Activated CD8-positive, alpha-beta T cell treated with anti-CD3 and anti-CD28 coated beads, Interleukin-2, amount 10 ng/mL, durations not matched to agents 7 days and 5 days (primary cell): ENCODE measurements around the gene TMEM108. TPM values are rescaled to one million over a fixed set of nuclear protein-coding genes. Genes with fewer than 3 reads are reported as not detected.

Experiments
- ATAC-seq: fragments of 150-1000 bp; cut with Tn5 transposase; one replicate; pipeline ENCODE4 v1.10.0; 2021; ENCODE audit warnings: moderate library complexity
- CTCF ChIA-PET: fragments of 350-600 bp; sonication (Branson Sonifier 250); formaldehyde crosslinking; loops from one replicate; lab custom pipeline; 2021; ENCODE audit warnings: antibody characterized with exemption; lab: Charles Lee
- POLR2A ChIA-PET: fragments of 350-600 bp; sonication (Branson Sonifier 250); formaldehyde crosslinking; loops from one replicate; lab custom pipeline; 2021; ENCODE audit warnings: antibody characterized with exemption; lab: Charles Lee
- DNase-seq: peaks from one replicate; pipeline ENCODE4 v3.0.0-alpha.2; 2020
- H3K27ac Mint-ChIP-seq: one replicate; pipeline ENCODE4 v1.8.0; 2021; ENCODE audit warnings: mild to moderate bottlenecking, mixed read lengths
- H3K27me3 Mint-ChIP-seq: one replicate; pipeline ENCODE4 v1.8.0; 2021; ENCODE audit warnings: low read depth, mixed read lengths
- H3K36me3 Mint-ChIP-seq: one replicate; pipeline ENCODE4 v1.8.0; 2021; ENCODE audit warnings: low read depth, mixed read lengths
- H3K4me1 Mint-ChIP-seq: one replicate; pipeline ENCODE4 v1.8.0; 2021; ENCODE audit warnings: low read depth, mixed read lengths
- H3K4me3 Mint-ChIP-seq: one replicate; pipeline ENCODE4 v1.8.0; 2021; ENCODE audit warnings: mild to moderate bottlenecking, mixed read lengths
- H3K9me3 Mint-ChIP-seq: one replicate; pipeline ENCODE4 v1.8.0; 2022; ENCODE audit warnings: mixed read lengths; ENCODE audit not compliant: insufficient read depth
- total RNA-seq, 2 experiments: library from RNA; stranded (reverse); gene quantifications; one replicate each; pipeline ENCODE4 v1.2.3, GENCODE V29; 2021

The TMEM108 gene
- total RNA-seq, 2 experiments from 2014 or later = not detected

DNA sequence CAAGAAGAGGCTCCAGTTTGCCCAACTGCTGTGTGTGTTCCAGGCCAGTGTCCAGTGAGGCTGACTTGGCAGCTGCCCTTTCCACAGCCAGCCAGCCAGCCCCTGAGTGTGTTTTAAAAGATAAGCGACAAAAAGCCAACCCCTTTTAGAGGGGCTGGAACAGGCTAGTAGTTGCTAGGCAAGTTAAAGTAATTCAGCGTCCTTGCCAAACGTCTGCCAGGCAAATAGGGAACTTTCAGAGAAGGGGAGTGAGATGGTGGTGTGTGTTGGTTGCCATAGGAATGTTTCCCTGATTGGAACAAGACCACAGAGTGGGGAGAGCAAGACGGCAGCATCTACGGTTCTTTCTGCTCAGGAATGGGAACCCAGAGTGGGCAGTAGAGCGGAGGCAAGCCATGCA lies 86.3 kb downstream of the TMEM108 start:
- Mint-ChIP-seq H3K9me3 (no peaks in the 10 kb centered on the region), H3K27me3 (peaks cover 2% of the 10 kb centered on the region), H3K27ac (no peak overlapping the region), H3K4me1 (no peaks in the 10 kb centered on the region), H3K36me3 (no peaks in the 10 kb centered on the region), H3K4me3 (no peak overlapping the region)
- no peak for DNase-seq
- CTCF ChIA-PET = no interaction called here
- POLR2A ChIA-PET = no interaction called here
- no peak for ATAC-seq

DNA sequence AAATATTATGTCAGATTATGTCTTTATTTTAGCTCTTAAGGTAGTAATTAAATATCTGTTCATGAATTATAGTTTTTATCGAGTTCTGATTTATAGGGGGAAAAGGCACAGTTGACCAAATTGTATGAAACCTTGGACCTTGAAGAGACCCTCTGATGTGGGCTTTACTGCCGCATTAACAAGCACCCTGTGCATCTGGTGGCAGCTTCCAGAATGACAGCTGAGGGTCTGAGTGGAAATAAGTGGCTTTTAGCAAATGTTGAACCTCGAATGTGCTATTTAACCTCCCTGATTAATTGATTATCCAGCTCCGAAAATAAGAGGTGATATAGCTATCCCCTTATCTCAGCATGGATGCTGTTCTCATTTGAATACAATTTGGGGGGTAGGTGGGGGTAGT lies 87.0 kb downstream of the TMEM108 start:
- Mint-ChIP-seq H3K27me3 (peaks cover 2% of the 10 kb centered on the region), H3K9me3 (no peaks in the 10 kb centered on the region), H3K4me1 (no peaks in the 10 kb centered on the region), H3K36me3 (no peaks in the 10 kb centered on the region), H3K27ac (no peak overlapping the region), H3K4me3 (no peak overlapping the region)
- CTCF ChIA-PET = no interaction called here
- ATAC-seq = no peak
- no peak for DNase-seq
- POLR2A ChIA-PET = no interaction called here

DNA sequence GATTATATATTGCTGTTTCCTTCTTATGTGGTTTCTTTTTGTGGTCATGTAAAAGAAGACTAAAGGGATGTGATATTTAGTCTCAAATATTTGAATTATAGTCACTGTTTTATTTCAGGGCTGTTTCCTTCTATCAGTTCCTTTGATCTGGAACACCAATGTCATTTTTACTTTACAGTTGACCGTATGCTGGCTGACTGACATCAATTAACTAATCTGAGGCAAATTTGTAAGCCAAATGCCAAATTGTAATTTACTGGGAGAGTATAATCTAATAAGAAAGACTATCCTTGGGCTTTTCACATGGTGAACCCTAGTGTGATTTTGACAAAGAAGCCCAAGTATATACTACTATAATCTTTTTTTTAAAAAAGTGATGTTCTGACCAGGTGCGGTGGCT lies 87.6 kb downstream of the TMEM108 start:
- Mint-ChIP-seq H3K27me3 (peaks cover 2% of the 10 kb centered on the region), H3K36me3 (no peaks in the 10 kb centered on the region), H3K27ac (no peak overlapping the region), H3K9me3 (no peaks in the 10 kb centered on the region), H3K4me3 (no peak overlapping the region), H3K4me1 (no peaks in the 10 kb centered on the region)
- ChIA-PET CTCF (no interaction called here), POLR2A (no interaction called here)
- ATAC-seq (no peak), DNase-seq (no peak)

DNA sequence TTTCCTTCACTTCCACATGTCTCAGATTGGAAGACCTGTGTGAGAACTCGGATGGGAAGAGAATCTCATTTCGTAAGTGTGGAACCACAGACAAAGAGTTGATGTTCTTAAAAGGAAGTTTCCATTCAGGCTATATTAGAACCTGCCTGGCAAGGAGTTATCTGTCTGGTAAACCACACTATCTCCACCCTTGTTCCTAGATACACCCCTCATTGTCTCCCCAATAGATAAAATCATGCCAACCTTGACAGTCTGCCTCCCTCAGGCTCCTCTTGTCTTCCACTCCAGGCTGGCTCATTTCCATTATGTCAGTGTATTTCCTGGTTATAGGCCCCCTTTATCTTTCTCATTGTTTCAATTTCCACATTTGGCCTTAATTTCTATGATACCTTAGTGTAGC lies 89.2 kb downstream of the TMEM108 start:
- ATAC-seq (no peak), DNase-seq (no peak)
- Mint-ChIP-seq H3K4me3 (no peak overlapping the region), H3K27ac (no peak overlapping the region), H3K27me3 (peaks cover 2% of the 10 kb centered on the region), H3K9me3 (no peaks in the 10 kb centered on the region), H3K36me3 (no peaks in the 10 kb centered on the region), H3K4me1 (no peaks in the 10 kb centered on the region)
- ChIA-PET CTCF (no interaction called here), POLR2A (no interaction called here)

DNA sequence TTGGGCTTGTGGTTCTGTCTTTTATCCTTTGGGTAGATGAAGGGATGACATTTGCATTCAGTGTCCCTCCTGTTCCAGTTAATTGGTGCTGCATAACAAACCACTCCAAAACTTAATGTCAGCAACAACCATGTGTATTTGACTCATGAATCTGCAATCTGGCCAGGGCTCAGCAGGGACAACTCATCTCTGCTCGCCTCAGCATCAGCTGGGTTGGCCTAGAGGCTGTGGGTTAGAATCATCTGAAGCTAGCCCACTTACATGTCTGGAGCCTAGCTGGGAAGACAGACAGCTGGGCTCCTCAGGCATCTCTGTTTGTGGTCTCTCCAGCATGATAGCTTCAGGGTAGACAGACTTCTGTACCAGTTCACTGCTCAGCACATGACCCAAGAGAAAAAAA lies 92.0 kb downstream of the TMEM108 start:
- H3K27ac Mint-ChIP-seq = no peak overlapping the region
- ChIA-PET POLR2A (no interaction called here), CTCF (no interaction called here)
- no peak overlapping the region for H3K4me3 Mint-ChIP-seq
- no peaks in the 10 kb centered on the region for H3K4me1 Mint-ChIP-seq
- H3K36me3 Mint-ChIP-seq = no peaks in the 10 kb centered on the region
- ATAC-seq (no peak), DNase-seq (no peak)
- no peaks in the 10 kb centered on the region for H3K9me3 Mint-ChIP-seq
- peaks cover under 1% of the 10 kb centered on the region for H3K27me3 Mint-ChIP-seq

DNA sequence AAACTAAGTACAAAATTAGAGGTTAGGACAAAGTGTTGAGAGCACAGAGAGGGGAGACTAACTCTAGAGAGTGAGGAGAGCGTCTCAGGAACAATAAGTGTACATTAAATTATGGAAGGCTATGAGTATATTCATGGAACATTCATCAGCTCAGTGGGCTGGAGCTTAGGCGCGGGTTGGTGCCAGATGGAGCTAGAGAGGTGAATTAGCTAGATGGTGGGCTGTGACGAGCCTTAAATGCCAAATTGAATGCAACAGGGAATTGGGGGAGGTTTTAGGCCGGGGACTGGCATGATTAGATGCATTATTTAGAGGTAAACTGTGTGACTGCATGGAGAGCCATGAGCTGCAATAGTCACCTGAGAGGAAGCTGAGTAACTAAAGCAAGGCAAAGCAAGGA lies 97.1 kb downstream of the TMEM108 start:
- no peak for ATAC-seq
- no peak overlapping the region for H3K27ac Mint-ChIP-seq
- POLR2A ChIA-PET = no interaction called here
- H3K9me3 Mint-ChIP-seq = no peaks in the 10 kb centered on the region
- DNase-seq = no peak
- no peaks in the 10 kb centered on the region for H3K4me1 Mint-ChIP-seq
- no peak overlapping the region for H3K4me3 Mint-ChIP-seq
- peaks cover 4% of the 10 kb centered on the region for H3K27me3 Mint-ChIP-seq
- H3K36me3 Mint-ChIP-seq = no peaks in the 10 kb centered on the region
- CTCF ChIA-PET = no interaction called here

DNA sequence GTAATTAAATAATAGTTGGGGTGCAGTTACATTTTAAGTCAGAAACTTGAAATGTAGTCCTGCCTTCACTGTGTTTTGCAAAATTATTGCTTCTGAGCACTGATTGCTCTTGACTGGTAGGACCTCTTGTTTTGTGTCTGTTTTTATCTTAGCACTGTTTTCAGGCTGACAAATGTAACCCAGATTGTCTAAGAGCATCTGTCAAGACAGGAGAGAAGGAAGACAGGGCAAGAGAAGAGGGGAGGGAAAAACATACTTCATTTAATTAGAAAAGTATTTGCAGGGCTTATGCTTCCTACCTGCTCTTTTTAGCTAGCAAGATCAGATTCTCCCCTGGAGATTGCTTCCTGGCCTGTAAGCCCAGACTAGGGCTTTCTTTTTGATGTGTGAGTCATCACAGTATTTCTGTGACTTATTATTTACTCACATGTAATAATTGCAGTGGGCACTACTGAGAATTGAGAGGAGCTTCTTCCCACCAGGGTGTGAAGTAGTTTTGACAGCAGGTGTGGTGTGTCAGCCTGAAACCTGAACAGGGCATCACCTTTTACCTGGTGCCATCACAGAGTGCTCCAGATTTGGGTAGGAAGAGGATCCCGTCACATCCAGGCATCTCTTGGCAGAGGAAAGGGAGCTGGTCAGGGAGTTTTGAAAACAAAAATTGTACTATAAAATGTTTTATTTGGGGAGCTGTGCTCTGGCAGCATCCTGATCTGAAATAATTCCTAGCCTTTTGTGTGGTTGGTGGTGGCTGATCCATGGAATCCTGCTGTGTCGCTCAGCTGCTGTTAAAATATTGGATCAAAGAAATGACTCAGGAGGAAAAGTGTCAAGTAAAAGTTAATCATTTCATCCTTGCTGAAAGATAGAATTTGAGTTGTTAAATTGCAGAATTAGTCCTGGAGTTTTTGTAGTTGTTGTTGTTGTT lies 98.2 kb downstream of the TMEM108 start:
- Mint-ChIP-seq H3K9me3 (no peaks in the 10 kb centered on the region), H3K36me3 (no peaks in the 10 kb centered on the region), H3K4me1 (no peaks in the 10 kb centered on the region), H3K4me3 (no peak overlapping the region), H3K27ac (no peak overlapping the region), H3K27me3 (peaks cover 4% of the 10 kb centered on the region)
- POLR2A ChIA-PET = no interaction called here
- ATAC-seq (no peak), DNase-seq (no peak)
- CTCF ChIA-PET = no interaction called here

DNA sequence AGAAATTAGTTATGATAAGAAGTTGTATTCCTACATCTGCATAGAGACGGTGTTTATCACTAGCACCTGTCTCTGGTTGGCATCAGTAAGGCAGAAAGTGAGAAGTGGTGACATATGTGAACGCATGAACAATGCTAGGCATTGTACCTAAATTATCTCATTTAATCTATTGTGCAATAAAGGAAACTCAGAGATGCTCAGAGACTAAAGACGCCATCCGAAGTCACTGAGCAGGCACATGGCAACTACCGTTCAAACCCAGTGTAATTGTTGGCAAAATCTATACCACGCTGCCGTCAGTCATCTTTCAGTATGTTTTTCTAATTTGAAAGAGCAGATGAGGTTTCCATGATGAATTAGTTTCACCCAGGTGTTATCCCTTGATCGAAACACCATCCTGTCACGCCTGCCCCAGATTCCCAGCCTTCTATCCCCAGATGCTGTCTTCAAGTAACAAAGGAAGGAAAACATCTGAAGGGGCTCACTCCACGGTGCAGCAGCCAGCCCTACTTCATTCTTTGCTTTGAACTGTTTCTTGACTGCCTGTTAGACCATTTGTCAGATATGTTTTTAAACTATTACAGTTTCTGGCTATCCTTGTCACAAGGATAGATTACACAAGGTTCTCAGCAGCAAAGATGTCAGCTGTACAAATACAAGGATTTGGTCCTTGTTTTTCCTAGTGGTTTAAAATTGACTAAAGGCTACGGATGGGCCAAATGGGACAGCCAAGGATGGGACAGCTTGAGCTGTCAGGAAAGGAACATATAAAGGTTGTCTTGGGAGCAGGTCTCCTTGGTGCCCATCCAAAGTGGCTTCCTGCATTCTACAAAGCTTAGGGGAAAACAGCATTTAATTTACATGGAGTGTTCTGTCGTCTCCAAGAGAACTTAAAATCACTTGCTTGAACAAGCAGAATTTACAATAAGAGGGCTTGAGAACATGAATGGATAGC lies 99.1 kb downstream of the TMEM108 start:
- Mint-ChIP-seq H3K27me3 (peaks cover 4% of the 10 kb centered on the region), H3K36me3 (no peaks in the 10 kb centered on the region), H3K9me3 (no peaks in the 10 kb centered on the region), H3K4me1 (no peaks in the 10 kb centered on the region), H3K4me3 (no peak overlapping the region), H3K27ac (no peak overlapping the region)
- CTCF ChIA-PET = no interaction called here
- ATAC-seq (no peak), DNase-seq (no peak)
- POLR2A ChIA-PET = no interaction called here

DNA sequence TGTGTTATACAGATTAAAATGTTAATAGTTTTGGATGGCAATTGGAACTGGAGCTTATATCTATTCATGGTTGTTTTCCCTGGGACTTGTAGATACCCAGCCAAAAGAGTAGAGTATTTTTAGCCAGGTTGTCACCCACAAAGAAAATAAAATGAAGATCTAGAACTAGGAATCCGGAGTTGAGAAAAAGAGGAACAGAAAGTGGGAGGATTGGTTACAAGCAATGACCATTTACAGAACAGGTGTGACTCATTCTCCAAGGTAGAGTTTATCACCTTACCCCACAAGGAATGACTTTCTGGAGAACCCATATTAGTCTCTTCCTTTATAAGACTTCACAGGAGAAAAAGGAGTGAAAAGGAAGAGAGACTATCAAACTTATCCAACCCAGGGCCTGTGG lies 99.8 kb downstream of the TMEM108 start:
- no peak overlapping the region for H3K27ac Mint-ChIP-seq
- no peak overlapping the region for H3K4me3 Mint-ChIP-seq
- no peaks in the 10 kb centered on the region for H3K9me3 Mint-ChIP-seq
- ChIA-PET CTCF (no interaction called here), POLR2A (no interaction called here)
- peaks cover 4% of the 10 kb centered on the region for H3K27me3 Mint-ChIP-seq
- DNase-seq = no peak
- no peaks in the 10 kb centered on the region for H3K4me1 Mint-ChIP-seq
- H3K36me3 Mint-ChIP-seq = no peaks in the 10 kb centered on the region
- ATAC-seq = no peak

DNA sequence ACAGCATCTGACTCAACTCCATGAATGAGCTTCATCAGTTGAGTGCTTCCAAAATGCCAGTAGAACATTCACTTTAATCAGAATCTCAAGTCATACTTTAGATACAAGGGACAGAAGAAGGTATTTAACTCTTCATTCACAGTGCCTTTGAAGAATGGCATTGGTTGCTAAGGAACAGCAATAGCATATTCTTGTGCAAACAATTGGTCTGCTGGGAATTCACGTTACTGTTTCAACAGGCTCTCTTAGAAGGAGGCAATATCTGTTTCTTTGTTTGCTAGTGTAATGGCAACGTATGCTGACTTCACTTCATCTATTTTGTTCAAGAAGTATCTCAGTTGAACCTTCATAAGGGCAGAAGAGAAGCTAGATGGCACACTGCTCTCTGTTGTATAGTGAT lies 113.9 kb downstream of the TMEM108 start:
- H3K4me1 Mint-ChIP-seq = no peaks in the 10 kb centered on the region
- ATAC-seq = no peak
- no peak for DNase-seq
- H3K36me3 Mint-ChIP-seq = no peaks in the 10 kb centered on the region
- POLR2A ChIA-PET = no interaction called here
- no peaks in the 10 kb centered on the region for H3K9me3 Mint-ChIP-seq
- CTCF ChIA-PET = no interaction called here
- H3K27ac Mint-ChIP-seq = no peak overlapping the region
- H3K4me3 Mint-ChIP-seq = no peak overlapping the region
- H3K27me3 Mint-ChIP-seq = peaks cover 4% of the 10 kb centered on the region

DNA sequence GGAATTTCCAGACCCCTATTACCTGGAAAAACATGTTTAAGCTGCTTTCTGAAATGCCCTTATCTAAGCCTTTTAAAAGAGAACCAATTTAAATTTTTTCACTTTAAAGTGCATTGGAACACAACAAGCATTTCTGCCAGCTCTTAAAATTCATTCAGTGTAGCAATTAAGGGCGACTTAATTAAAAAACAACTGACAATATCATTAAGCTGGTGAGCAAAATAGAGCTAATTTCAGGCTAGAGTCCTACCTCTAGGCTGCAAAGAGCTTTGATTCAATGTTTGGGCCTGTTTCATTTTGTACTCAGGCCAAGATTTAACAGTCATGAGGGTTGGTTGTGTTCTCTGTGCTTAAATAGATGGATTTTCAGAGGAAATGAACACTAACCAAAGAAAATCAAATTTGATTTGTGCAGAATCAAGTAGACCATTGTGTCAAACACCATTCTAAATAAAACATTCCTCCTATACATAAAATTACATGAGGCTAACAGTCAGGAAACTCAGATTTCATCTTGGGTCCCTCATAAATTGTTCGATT lies 114.6 kb downstream of the TMEM108 start:
- Mint-ChIP-seq H3K9me3 (no peaks in the 10 kb centered on the region), H3K4me1 (no peaks in the 10 kb centered on the region), H3K4me3 (no peak overlapping the region), H3K36me3 (no peaks in the 10 kb centered on the region), H3K27ac (no peak overlapping the region), H3K27me3 (peaks cover 2% of the 10 kb centered on the region)
- DNase-seq (no peak), ATAC-seq (no peak)
- CTCF ChIA-PET = no interaction called here
- POLR2A ChIA-PET = no interaction called here

DNA sequence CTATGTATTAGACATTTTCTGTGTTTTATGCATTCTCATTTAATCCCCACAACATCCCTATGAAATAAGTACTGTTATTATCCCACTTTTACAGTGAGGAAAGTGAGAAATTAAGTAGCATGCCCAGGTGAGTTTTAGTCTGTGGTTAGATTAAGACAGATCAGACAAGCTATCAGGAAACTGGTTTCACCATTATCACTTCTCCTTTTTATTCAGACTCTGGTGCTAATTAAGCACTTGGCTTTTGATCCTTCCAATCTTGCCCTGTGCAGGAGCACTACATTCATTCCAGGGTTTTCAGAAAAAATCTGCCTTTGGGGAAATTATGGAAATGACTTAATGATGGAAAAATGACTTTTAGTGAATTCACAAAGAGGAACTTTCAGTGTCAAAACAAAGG lies 115.2 kb downstream of the TMEM108 start:
- DNase-seq (no peak), ATAC-seq (no peak)
- H3K4me1 Mint-ChIP-seq = no peaks in the 10 kb centered on the region
- H3K9me3 Mint-ChIP-seq = no peaks in the 10 kb centered on the region
- H3K27ac Mint-ChIP-seq = no peak overlapping the region
- no peaks in the 10 kb centered on the region for H3K27me3 Mint-ChIP-seq
- ChIA-PET POLR2A (no interaction called here), CTCF (no interaction called here)
- H3K36me3 Mint-ChIP-seq = no peaks in the 10 kb centered on the region
- no peak overlapping the region for H3K4me3 Mint-ChIP-seq
